HFF-Myc (cell line): ENCODE measurements around the gene AP2S1.

Source experiments
- DNase-seq: peaks from one replicate; pipeline ENCODE4 v3.0.0-alpha.2; 2011; ENCODE audit warnings: low read depth; ENCODE audit errors: extremely low read depth
- H3K4me3 ChIP-seq: replicated peaks from 2 replicates; pipeline ENCODE4 v1.5.1; 2011; ENCODE audit warnings: low read depth, mild to moderate bottlenecking, control low read depth, low read length
- CTCF ChIP-seq: IDR thresholded peaks from 2 replicates; pipeline ENCODE4 v1.5.1; 2012; ENCODE audit warnings: mild to moderate bottlenecking, low read depth, low read length, control low read depth; ENCODE audit errors: missing control alignments

AP2S1 gene

GRCh38 chr19:46803555-46803954 lies 47.1 kb downstream of the AP2S1 start:
- no peak for DNase-seq
- TF ChIP-seq CTCF: no peak
- no peak overlapping the region for H3K4me3 ChIP-seq

GRCh38 chr19:46802152-46802551 lies 48.5 kb downstream of the AP2S1 start:
- TF ChIP-seq CTCF: no peak
- no peak for DNase-seq
- no peak overlapping the region for H3K4me3 ChIP-seq

- no peak for TF ChIP-seq CTCF
- DNase-seq: no peak
- no peak overlapping the region for H3K4me3 ChIP-seq
These were observed 51.9 kb downstream of the AP2S1 start for GRCh38 chr19:46798713-46799112.

GRCh38 chr19:46797881-46798280 lies 52.8 kb downstream of the AP2S1 start:
- TF ChIP-seq CTCF: no peak
- DNase-seq: no peak
- no peak overlapping the region for H3K4me3 ChIP-seq

- no peak for TF ChIP-seq CTCF
- no peak for DNase-seq
- no peak overlapping the region for H3K4me3 ChIP-seq
These were observed 58.7 kb downstream of the AP2S1 start for GRCh38 chr19:46791944-46792343.

GRCh38 chr19:46789371-46789770 lies 61.3 kb downstream of the AP2S1 start:
- DNase-seq: no peak
- no peak overlapping the region for H3K4me3 ChIP-seq
- no peak for TF ChIP-seq CTCF

GRCh38 chr19:46788968-46789338 lies 61.7 kb downstream of the AP2S1 start:
- H3K4me3 ChIP-seq: no peak overlapping the region
- no peak for DNase-seq
- TF ChIP-seq CTCF: no peak
